Endodermal cell (in vitro differentiated cells): ENCODE measurements around the gene UPP1. TPM values are rescaled to one million over a fixed set of nuclear protein-coding genes. Genes with fewer than 3 reads are reported as not detected.

Source experiments
- DNase-seq: peaks from one replicate; pipeline ENCODE4 v3.0.0-alpha.2; 2017
- H3K27ac ChIP-seq: 2 replicates; pipeline ENCODE4 v1.5.1; 2013; ENCODE audit warnings: mild to moderate bottlenecking, low read depth, low read length, moderate library complexity
- H3K27me3 ChIP-seq: 2 replicates; pipeline ENCODE4 v1.6.1; 2013; ENCODE audit warnings: mild to moderate bottlenecking, low read length, moderate library complexity; ENCODE audit not compliant: insufficient read depth, control insufficient read depth, poor library complexity, severe bottlenecking
- H3K36me3 ChIP-seq: 2 replicates; pipeline ENCODE4 v1.7.0; 2013; ENCODE audit warnings: mild to moderate bottlenecking, low read length, moderate library complexity; ENCODE audit not compliant: control insufficient read depth, insufficient read depth
- H3K4me1 ChIP-seq: one replicate; pipeline ENCODE4 v1.7.0; 2013; ENCODE audit warnings: low read length; ENCODE audit not compliant: control insufficient read depth, insufficient read depth
- H3K4me3 ChIP-seq: 2 replicates; pipeline ENCODE4 v1.5.1; 2013; ENCODE audit warnings: mild to moderate bottlenecking, low read length, moderate library complexity
- H3K9ac ChIP-seq: 2 replicates; pipeline ENCODE4 v1.6.1; 2013; ENCODE audit warnings: mild to moderate bottlenecking, low read length, moderate library complexity; ENCODE audit not compliant: poor library complexity, severe bottlenecking; ENCODE audit errors: extremely low read depth
- H3K9me3 ChIP-seq: 2 replicates; pipeline ENCODE4 v1.6.1; 2013; ENCODE audit warnings: mild to moderate bottlenecking, low read length, moderate library complexity; ENCODE audit not compliant: control insufficient read depth
- H3K27ac Mint-ChIP-seq: 2 replicates; pipeline ENCODE4 v1.8.0; 2020; ENCODE audit warnings: mixed read lengths
- H3K27me3 Mint-ChIP-seq: 2 replicates; pipeline ENCODE4 v1.8.0; 2021; ENCODE audit warnings: mild to moderate bottlenecking, mixed read lengths; ENCODE audit not compliant: insufficient read depth
- H3K36me3 Mint-ChIP-seq: 2 replicates; pipeline ENCODE4 v1.8.0; 2020; ENCODE audit warnings: low read depth, mixed read lengths
- H3K4me1 Mint-ChIP-seq: 2 replicates; pipeline ENCODE4 v1.8.0; 2020; ENCODE audit warnings: mixed read lengths
- H3K4me3 Mint-ChIP-seq: 2 replicates; pipeline ENCODE4 v1.8.0; 2020; ENCODE audit warnings: mild to moderate bottlenecking, moderate library complexity, mixed read lengths
- H3K9me3 Mint-ChIP-seq: 2 replicates; pipeline ENCODE4 v1.8.0; 2020; ENCODE audit warnings: mild to moderate bottlenecking, mixed read lengths
- WGBS, 2 experiments: methylation state at CpG; one replicate each; pipeline versions ENCODE4 v1.1.5 to v1.1.7; 2013; ENCODE audit warnings: missing lambda C conversion rate in 2 of 2, mixed read lengths in 1 of 2; ENCODE audit not compliant: insufficient coverage in 1 of 2, insufficient read length in 1 of 2; 5-methylcytosine and 5-hydroxymethylcytosine counted together
- total RNA-seq, 2 donors: library from RNA; stranded (reverse); fragmentation: NEBNext Ultra II Directional in 1 of 2; extraction: Animal tissue kit (Norgen Biotek cat#: 25700) in 1 of 2; gene quantifications; 2 replicates in 1 of 2; 3 replicates in 1 of 2; pipeline ENCODE4 v1.2.1, GENCODE V29; 2021
- TF ChIP-seq, protein P1 (sequence below): fragments of 200-600 bp; sonication (generic); conservative IDR thresholded peaks from 2 replicates; pipeline ENCODE4 v1.5.0; 2021; ENCODE audit warnings: antibody characterized with exemption, mild to moderate bottlenecking

The UPP1 gene
- total RNA-seq, 2 donors from 2014 or later = 40.5 to 46.3 TPM

DNA sequence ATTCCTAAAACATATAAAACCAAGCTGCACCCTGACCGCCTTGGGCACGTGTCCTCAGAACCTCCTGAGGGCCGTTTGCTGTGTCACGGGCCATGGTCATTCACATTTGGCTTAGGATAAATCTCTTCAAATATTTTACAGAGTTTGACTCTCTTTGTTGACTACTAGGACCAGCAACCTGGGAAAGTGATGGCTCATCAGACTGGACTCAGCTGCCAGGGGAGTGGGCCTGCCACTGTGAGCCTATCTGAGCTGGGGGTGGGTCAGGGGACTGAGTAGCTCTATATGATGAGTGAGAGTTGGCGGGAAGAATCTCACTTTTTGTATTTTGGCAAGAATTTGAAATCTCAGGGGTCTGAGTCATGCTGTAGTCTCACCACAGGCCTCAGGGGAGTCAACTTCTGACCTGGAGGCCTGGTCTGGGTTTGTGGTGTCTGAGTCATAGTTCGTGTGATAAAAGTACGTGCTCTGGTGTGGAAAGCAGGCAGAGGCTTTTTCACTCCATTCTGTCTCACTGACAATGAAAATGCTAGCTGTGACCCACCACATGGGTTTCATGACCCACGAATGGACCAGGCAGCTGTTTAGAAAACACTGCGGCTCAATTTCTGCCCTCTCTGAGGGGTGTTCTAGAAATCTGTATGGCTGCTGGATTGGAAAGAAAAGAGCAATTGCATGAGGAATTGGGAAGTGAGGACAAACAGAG, 4.2 kb upstream of the UPP1 start:
- Mint-ChIP-seq H3K27ac (peak overlapping the region; percentile 81), H3K27me3 (no peaks in the 10 kb centered on the region), H3K4me1 (peaks cover 56% of the 10 kb centered on the region), H3K4me3 (no peak overlapping the region), H3K36me3 (no peaks in the 10 kb centered on the region), H3K9me3 (peaks cover 6% of the 10 kb centered on the region)
- 77 to 90% methylated on average over 5 to 9 of the region's 9 CpGs for WGBS, 2 experiments
- no peak overlapping the region for H3K4me3 ChIP-seq
- H3K4me1 ChIP-seq = peaks cover 5% of the 10 kb centered on the region
- no peak overlapping the region for H3K27ac ChIP-seq
- TF ChIP-seq, protein P1, sequence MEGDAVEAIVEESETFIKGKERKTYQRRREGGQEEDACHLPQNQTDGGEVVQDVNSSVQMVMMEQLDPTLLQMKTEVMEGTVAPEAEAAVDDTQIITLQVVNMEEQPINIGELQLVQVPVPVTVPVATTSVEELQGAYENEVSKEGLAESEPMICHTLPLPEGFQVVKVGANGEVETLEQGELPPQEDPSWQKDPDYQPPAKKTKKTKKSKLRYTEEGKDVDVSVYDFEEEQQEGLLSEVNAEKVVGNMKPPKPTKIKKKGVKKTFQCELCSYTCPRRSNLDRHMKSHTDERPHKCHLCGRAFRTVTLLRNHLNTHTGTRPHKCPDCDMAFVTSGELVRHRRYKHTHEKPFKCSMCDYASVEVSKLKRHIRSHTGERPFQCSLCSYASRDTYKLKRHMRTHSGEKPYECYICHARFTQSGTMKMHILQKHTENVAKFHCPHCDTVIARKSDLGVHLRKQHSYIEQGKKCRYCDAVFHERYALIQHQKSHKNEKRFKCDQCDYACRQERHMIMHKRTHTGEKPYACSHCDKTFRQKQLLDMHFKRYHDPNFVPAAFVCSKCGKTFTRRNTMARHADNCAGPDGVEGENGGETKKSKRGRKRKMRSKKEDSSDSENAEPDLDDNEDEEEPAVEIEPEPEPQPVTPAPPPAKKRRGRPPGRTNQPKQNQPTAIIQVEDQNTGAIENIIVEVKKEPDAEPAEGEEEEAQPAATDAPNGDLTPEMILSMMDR = no peak
- peak; percentile 70 for DNase-seq
- peaks cover 6% of the 10 kb centered on the region for H3K9me3 ChIP-seq
- no peaks in the 10 kb centered on the region for H3K27me3 ChIP-seq
- no peak overlapping the region for H3K9ac ChIP-seq
- no peaks in the 10 kb centered on the region for H3K36me3 ChIP-seq

DNA sequence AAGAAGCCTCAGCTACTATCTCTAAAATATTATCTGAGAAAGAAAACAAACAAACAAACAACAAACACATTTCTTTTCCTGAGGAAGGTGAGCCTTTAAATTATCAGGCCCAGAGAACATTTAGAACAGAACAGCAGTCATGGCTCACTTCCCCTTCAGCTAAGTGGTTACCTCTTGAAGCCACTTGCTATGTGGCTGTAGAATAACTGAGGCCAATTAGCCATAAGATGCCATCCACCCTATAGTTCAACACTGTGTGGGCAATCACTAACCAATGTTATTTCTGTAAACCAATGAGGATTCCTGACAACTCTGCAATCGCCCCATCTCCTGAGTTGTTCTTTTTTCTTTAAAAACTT, 3.7 kb upstream of the UPP1 start:
- Mint-ChIP-seq H3K4me3 (no peak overlapping the region), H3K4me1 (peaks cover 59% of the 10 kb centered on the region), H3K36me3 (no peaks in the 10 kb centered on the region), H3K27me3 (no peaks in the 10 kb centered on the region), H3K27ac (peak overlapping the region; percentile 81), H3K9me3 (peaks cover 6% of the 10 kb centered on the region)
- DNase-seq = no peak
- Histone ChIP-seq H3K9ac (no peak overlapping the region), H3K27ac (no peak overlapping the region), H3K27me3 (no peaks in the 10 kb centered on the region), H3K36me3 (no peaks in the 10 kb centered on the region), H3K4me1 (peaks cover 5% of the 10 kb centered on the region), H3K9me3 (peaks cover under 1% of the 10 kb centered on the region), H3K4me3 (no peak overlapping the region)
- TF ChIP-seq, protein P1 = no peak
- WGBS, 2 experiments = 85 to 100% methylated on average over 1 of the region's 1 CpG

DNA sequence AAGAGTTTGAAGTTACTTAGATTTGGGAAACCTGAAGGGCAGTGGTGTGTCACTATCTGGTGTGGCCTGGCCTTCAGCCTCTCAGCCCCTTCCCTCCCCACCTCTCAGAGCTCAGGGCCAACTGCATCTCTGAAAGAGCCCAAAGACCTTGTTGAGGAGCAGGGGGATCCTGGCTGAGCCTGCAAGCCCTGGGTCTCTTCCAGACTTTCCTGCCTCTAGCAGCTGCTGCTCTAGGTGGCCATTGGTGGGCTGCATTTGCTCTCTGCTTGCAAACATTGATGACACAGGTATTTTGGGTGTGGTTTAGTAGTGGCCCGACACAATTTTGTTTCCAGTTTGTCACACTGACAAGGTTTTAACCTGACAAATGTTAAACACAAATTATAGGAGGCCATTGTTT, 3.1 kb upstream of the UPP1 start:
- no peaks in the 10 kb centered on the region for H3K36me3 ChIP-seq
- no peak for DNase-seq
- H3K4me3 ChIP-seq = no peak overlapping the region
- WGBS, 2 experiments = 80 to 91% methylated on average over 1 of the region's 1 CpG
- H3K9me3 ChIP-seq = no peaks in the 10 kb centered on the region
- H3K4me3 Mint-ChIP-seq = no peak overlapping the region
- peaks cover 60% of the 10 kb centered on the region for H3K4me1 Mint-ChIP-seq
- peaks cover 3% of the 10 kb centered on the region for H3K9me3 Mint-ChIP-seq
- TF ChIP-seq, protein P1 = no peak
- peaks cover 2% of the 10 kb centered on the region for H3K36me3 Mint-ChIP-seq
- H3K27ac ChIP-seq = no peak overlapping the region
- H3K27me3 ChIP-seq = no peaks in the 10 kb centered on the region
- no peaks in the 10 kb centered on the region for H3K27me3 Mint-ChIP-seq
- H3K9ac ChIP-seq = no peak overlapping the region
- H3K4me1 ChIP-seq = peaks cover 5% of the 10 kb centered on the region
- H3K27ac Mint-ChIP-seq = no peak overlapping the region
